Neural cell (in vitro differentiated cells): ENCODE data around the gene IFRD2. TPM values are rescaled to one million over a fixed set of nuclear protein-coding genes. Genes with fewer than 3 reads are reported as not detected.

Experiments used
- H2AFZ ChIP-seq: fragments of 200-600, 300-800 bp; sonication (generic), shearing (Covaris generic); 2 replicates; pipeline ENCODE4 v1.6.0; 2014; ENCODE audit warnings: low read depth, mild to moderate bottlenecking, antibody characterized with exemption, low read length, moderate library complexity
- H3F3A ChIP-seq: fragments of 200-600 bp; shearing (Covaris generic); 2 replicates; pipeline ENCODE4 v1.6.1; 2016; ENCODE audit warnings: mild to moderate bottlenecking, moderate library complexity, mixed read lengths, antibody characterized with exemption, low read length; ENCODE audit not compliant: insufficient read depth, poor library complexity, severe bottlenecking
- H3K27ac ChIP-seq: fragments of 200-600, 300-800 bp; sonication (generic), shearing (Covaris generic); 2 replicates; pipeline ENCODE4 v1.5.1; 2014; ENCODE audit warnings: mild to moderate bottlenecking, low read length, moderate library complexity
- H3K27me3 ChIP-seq: fragments of 300-800, 200-600 bp; sonication (generic), shearing (Covaris generic); 2 replicates; pipeline ENCODE4 v1.6.0; 2014; ENCODE audit warnings: mild to moderate bottlenecking, low read depth, low read length, moderate library complexity; ENCODE audit not compliant: insufficient read depth
- H3K36me3 ChIP-seq: fragments of 300-800, 200-600 bp; sonication (generic), shearing (Covaris generic); 2 replicates; pipeline ENCODE4 v1.5.1; 2014; ENCODE audit warnings: mild to moderate bottlenecking, antibody characterized with exemption, low read length, moderate library complexity; ENCODE audit not compliant: insufficient read depth
- H3K4me2 ChIP-seq: fragments of 300-800, 200-600 bp; sonication (generic), shearing (Covaris generic); 2 replicates; pipeline ENCODE4 v1.6.0; 2014; ENCODE audit warnings: mild to moderate bottlenecking, low read length
- H3K4me3 ChIP-seq: fragments of 300-800, 200-600 bp; sonication (generic), shearing (Covaris generic); 2 replicates; pipeline ENCODE4 v1.5.1; 2014; ENCODE audit warnings: mild to moderate bottlenecking, low read length, moderate library complexity
- H3K79me2 ChIP-seq: fragments of 200-600 bp; shearing (Covaris generic); replicated peaks from 2 replicates; pipeline ENCODE4 v1.6.0; 2014; ENCODE audit warnings: mild to moderate bottlenecking, low read length, moderate library complexity; ENCODE audit not compliant: insufficient read depth
- H3K9ac ChIP-seq: fragments of 300-800, 200-600 bp; sonication (generic), shearing (Covaris generic); 2 replicates; pipeline ENCODE4 v1.6.1; 2016; ENCODE audit warnings: mild to moderate bottlenecking, low read length, mixed read lengths
- H3K9me2 ChIP-seq: fragments of 200-600 bp; shearing (Covaris generic); 2 replicates; pipeline ENCODE4 v1.6.1; 2016; ENCODE audit warnings: mild to moderate bottlenecking, low read length, mixed read lengths; ENCODE audit not compliant: insufficient read depth
- H3K9me3 ChIP-seq: fragments of 200-600, 300-800 bp; sonication (generic), shearing (Covaris generic); 2 replicates; pipeline ENCODE4 v1.6.1; 2016; ENCODE audit warnings: mild to moderate bottlenecking, mixed run types, low read length, moderate library complexity, mixed read lengths
- H4K20me1 ChIP-seq: fragments of 200-600 bp; shearing (Covaris generic); 2 replicates; pipeline ENCODE4 v1.6.1; 2016; ENCODE audit warnings: mild to moderate bottlenecking, mixed run types; ENCODE audit not compliant: insufficient read depth
- CTCF ChIP-seq: fragments of 450-650 bp; IDR thresholded peaks from 2 replicates; pipeline ENCODE4 v1.5.1; 2014; ENCODE audit warnings: antibody characterized with exemption, mild to moderate bottlenecking, moderate library complexity; ENCODE audit not compliant: poor library complexity, severe bottlenecking
- EP300 ChIP-seq: fragments of 450-650 bp; conservative IDR thresholded peaks from 2 replicates; pipeline ENCODE4 v1.6.1; 2014; ENCODE audit warnings: antibody characterized with exemption, mild to moderate bottlenecking, moderate library complexity; ENCODE audit not compliant: poor library complexity, severe bottlenecking
- EZH2 ChIP-seq: fragments of 200-600, 300-800 bp; shearing (Covaris generic), sonication (generic); IDR thresholded peaks from 2 replicates; pipeline ENCODE4 v1.6.1; 2014; ENCODE audit warnings: antibody characterized with exemption, low read length, borderline replicate concordance, mild to moderate bottlenecking; ENCODE audit not compliant: insufficient read depth, poor library complexity, severe bottlenecking
- MXI1 ChIP-seq: fragments of 450-650 bp; conservative IDR thresholded peaks from 2 replicates; pipeline ENCODE4 v1.6.1; 2014; ENCODE audit warnings: antibody characterized with exemption, mild to moderate bottlenecking; ENCODE audit not compliant: poor library complexity, severe bottlenecking
- POLR2AphosphoS5 ChIP-seq: IDR thresholded peaks from 2 replicates; pipeline ENCODE4 v1.6.1; 2012
- RAD21 ChIP-seq: fragments of 450-650 bp; conservative IDR thresholded peaks from 2 replicates; pipeline ENCODE4 v1.6.1; 2014; ENCODE audit warnings: antibody characterized with exemption, mild to moderate bottlenecking, moderate library complexity
- REST ChIP-seq: IDR thresholded peaks from 2 replicates; pipeline ENCODE4 v1.6.1; 2012; ENCODE audit warnings: borderline replicate concordance
- SMC3 ChIP-seq: fragments of 450-650 bp; conservative IDR thresholded peaks from 2 replicates; pipeline ENCODE4 v1.6.1; 2014; ENCODE audit warnings: antibody characterized with exemption, mild to moderate bottlenecking, moderate library complexity; ENCODE audit not compliant: poor library complexity
- TAF1 ChIP-seq: IDR thresholded peaks from 2 replicates; pipeline ENCODE4 v1.6.1; 2012; ENCODE audit warnings: low read depth
- polyA plus RNA-seq: library from polyadenylated mRNA; depleted of rRNA; stranded (reverse); fragments of >200 nt; gene quantifications from 2 replicates; pipeline ENCODE4 v1.2.3, GENCODE V29; 2014

IFRD2 gene
- polyA plus RNA-seq, 1 donor from 2014 or later: 41.8 TPM

- TF ChIP-seq EZH2 (no peak), SMC3 (no peak)
Measured at GRCh38 chr3:50265571-50265970, 26.7 kb downstream of the IFRD2 start (continued).

- Histone ChIP-seq H3K9me2 (no peaks in the 10 kb centered on the region), H2AFZ (no peak overlapping the region), H3K9ac (peak overlapping the region; percentile 47), H3K79me2 (no peaks in the 10 kb centered on the region), H3K36me3 (no peaks in the 10 kb centered on the region), H3K9me3 (no peaks in the 10 kb centered on the region), H3K4me3 (no peak overlapping the region), H4K20me1 (no peaks in the 10 kb centered on the region), H3K27ac (peak overlapping the region; percentile 47), H3F3A (no peaks in the 10 kb centered on the region), H3K27me3 (no peaks in the 10 kb centered on the region), H3K4me2 (no peak overlapping the region)
- TF ChIP-seq SMC3 (no peak), POLR2AphosphoS5 (peak; percentile 3)
Measured at GRCh38 chr3:50264964-50265485, 27.2 kb downstream of the IFRD2 start.

- H3K27me3 ChIP-seq: no peaks in the 10 kb centered on the region
- H3K79me2 ChIP-seq: no peaks in the 10 kb centered on the region
- TF ChIP-seq POLR2AphosphoS5 (peak; percentile 1), RAD21 (no peak)
- H3K9ac ChIP-seq: peak overlapping the region; percentile 47
- H3K4me2 ChIP-seq: no peak overlapping the region
- peak overlapping the region; percentile 47 for H3K27ac ChIP-seq
- H3K9me3 ChIP-seq: no peaks in the 10 kb centered on the region
- H3K9me2 ChIP-seq: no peaks in the 10 kb centered on the region
- H4K20me1 ChIP-seq: no peaks in the 10 kb centered on the region
- H3K4me3 ChIP-seq: no peak overlapping the region
- H3K36me3 ChIP-seq: no peaks in the 10 kb centered on the region
- H2AFZ ChIP-seq: no peak overlapping the region
- no peaks in the 10 kb centered on the region for H3F3A ChIP-seq
Measured at GRCh38 chr3:50264383-50264963, 27.8 kb downstream of the IFRD2 start.

GRCh38 chr3:50263478-50264382, 28.5 kb downstream of the IFRD2 start:
- Histone ChIP-seq H3K4me3 (no peak overlapping the region), H3K9me2 (no peaks in the 10 kb centered on the region), H3K79me2 (no peaks in the 10 kb centered on the region), H3K27ac (peak overlapping the region; percentile 37), H4K20me1 (no peaks in the 10 kb centered on the region), H3K4me2 (no peak overlapping the region), H3K9me3 (no peaks in the 10 kb centered on the region), H2AFZ (no peak overlapping the region), H3K36me3 (no peaks in the 10 kb centered on the region), H3K27me3 (no peaks in the 10 kb centered on the region), H3F3A (peaks cover 5% of the 10 kb centered on the region), H3K9ac (peak overlapping the region; percentile 47)
- no peak for TF ChIP-seq RAD21
- no peak for TF ChIP-seq TAF1
- no peak for TF ChIP-seq EZH2
- TF ChIP-seq MXI1: no peak
- no peak for TF ChIP-seq EP300
- no peak for TF ChIP-seq CTCF
- TF ChIP-seq REST: no peak
- TF ChIP-seq SMC3: no peak
- TF ChIP-seq POLR2AphosphoS5: no peak
